ENCODE results near the gene AP4B1. TPM values are rescaled to one million over a fixed set of nuclear protein-coding genes. Genes with fewer than 3 reads are reported as not detected.

The AP4B1 gene
- total RNA-seq, 1 donor: 14.1 TPM

DNA sequence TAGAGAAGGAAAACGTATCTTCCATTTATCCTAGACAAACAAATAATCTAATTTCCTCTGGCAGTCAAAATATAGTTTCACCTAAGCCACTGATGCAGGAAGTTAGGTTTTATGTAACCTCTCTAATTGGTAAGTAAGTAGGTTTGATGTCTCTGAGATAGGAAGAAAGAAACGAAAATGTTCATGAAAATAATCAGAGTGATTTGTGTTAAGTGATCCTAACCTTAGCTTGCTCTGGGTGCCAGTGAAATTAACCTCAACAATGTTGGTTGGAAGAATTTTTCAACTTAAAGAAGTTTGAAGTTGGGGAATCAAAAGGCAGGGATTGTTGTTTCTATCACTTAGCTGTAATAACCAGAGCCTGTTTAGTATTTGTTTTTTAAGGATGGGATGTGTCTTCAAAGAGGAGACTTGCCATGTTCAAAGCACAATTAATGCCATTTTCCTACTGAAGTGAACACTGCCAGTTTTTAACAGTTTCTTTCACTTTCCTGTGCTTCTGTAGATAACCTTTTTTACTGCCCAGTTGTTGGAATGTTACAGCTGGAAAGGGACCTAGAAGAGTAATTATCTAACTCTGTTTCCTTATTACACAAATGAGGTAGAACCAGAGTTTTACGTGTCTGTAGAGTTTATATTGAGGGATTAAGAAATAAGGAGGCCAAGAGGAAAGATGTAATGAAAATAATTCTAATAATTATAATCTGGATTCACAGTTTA, 42.9 kb upstream of the AP4B1 start:
- no peak for DNase-seq (ENCODE audit: insufficient read length, low spot score, missing footprints)
- Histone ChIP-seq H4K20me1 (ENCODE audit: insufficient read depth, low read length) (no peaks in the 10 kb centered on the region), H3K79me2 (ENCODE audit: insufficient read depth, low read length) (peaks cover 83% of the 10 kb centered on the region), H3K4me2 (ENCODE audit: insufficient read depth, low read length) (peak overlapping the region; percentile 31), H3K27me3 (ENCODE audit: insufficient read depth, low read length) (no peaks in the 10 kb centered on the region), H2AFZ (ENCODE audit: low read length) (no peak overlapping the region), H3K27ac (ENCODE audit: low read depth, low read length) (no peak overlapping the region), H3K36me3 (ENCODE audit: insufficient read depth, low read length) (no peaks in the 10 kb centered on the region), H3K4me1 (ENCODE audit: insufficient read depth, low read length) (peaks cover 4% of the 10 kb centered on the region), H3K9me3 (ENCODE audit: low read depth, low read length) (no peaks in the 10 kb centered on the region), H3K4me3 (ENCODE audit: insufficient read depth, low read length) (no peak overlapping the region)
- TF ChIP-seq, protein P1, sequence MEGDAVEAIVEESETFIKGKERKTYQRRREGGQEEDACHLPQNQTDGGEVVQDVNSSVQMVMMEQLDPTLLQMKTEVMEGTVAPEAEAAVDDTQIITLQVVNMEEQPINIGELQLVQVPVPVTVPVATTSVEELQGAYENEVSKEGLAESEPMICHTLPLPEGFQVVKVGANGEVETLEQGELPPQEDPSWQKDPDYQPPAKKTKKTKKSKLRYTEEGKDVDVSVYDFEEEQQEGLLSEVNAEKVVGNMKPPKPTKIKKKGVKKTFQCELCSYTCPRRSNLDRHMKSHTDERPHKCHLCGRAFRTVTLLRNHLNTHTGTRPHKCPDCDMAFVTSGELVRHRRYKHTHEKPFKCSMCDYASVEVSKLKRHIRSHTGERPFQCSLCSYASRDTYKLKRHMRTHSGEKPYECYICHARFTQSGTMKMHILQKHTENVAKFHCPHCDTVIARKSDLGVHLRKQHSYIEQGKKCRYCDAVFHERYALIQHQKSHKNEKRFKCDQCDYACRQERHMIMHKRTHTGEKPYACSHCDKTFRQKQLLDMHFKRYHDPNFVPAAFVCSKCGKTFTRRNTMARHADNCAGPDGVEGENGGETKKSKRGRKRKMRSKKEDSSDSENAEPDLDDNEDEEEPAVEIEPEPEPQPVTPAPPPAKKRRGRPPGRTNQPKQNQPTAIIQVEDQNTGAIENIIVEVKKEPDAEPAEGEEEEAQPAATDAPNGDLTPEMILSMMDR (IDR thresholded peaks at IDR 0.05; ENCODE audit: extremely low read depth, low read depth, low read length): no peak

DNA sequence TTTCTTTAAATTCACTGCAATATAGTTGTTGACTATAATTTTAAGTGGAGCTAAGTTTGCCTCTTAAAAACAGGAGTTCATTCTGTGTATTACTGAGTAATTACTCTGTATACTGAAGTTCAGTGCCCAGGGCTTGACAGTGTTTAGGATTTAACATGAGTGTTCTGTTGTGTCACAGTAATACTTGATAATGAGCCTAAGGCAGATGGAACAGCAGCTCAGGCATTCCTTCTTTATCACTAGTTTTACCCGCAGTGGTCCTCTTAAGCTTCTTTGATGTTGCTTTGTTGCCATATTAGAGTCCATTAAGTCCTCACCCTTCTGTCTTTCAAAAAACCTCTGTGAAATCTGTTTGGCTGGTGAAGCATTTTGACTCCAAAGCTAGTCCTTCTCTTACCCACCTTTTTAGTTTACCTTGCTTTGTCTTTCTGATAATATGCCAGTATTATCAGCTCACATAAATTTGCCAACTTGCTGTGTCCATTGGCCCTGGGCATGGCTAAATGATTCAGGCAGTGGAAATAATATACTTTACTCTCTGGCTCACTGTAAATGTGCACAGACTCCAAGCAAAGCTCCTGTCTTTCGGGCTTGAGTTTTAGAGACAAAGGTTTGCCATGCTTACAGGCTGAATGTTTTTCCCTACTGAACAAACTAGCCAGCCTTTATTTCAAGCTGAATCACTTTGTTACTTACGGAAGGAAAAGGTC, 42.2 kb upstream of the AP4B1 start:
- H3K27ac ChIP-seq (ENCODE audit: low read depth, low read length): no peak overlapping the region
- TF ChIP-seq, protein P1 (IDR thresholded peaks at IDR 0.05; ENCODE audit: extremely low read depth, low read depth, low read length): no peak
- peaks cover 4% of the 10 kb centered on the region for H3K4me1 ChIP-seq (ENCODE audit: insufficient read depth, low read length)
- H4K20me1 ChIP-seq (ENCODE audit: insufficient read depth, low read length): no peaks in the 10 kb centered on the region
- peaks cover 82% of the 10 kb centered on the region for H3K79me2 ChIP-seq (ENCODE audit: insufficient read depth, low read length)
- H2AFZ ChIP-seq (ENCODE audit: low read length): no peak overlapping the region
- H3K27me3 ChIP-seq (ENCODE audit: insufficient read depth, low read length): no peaks in the 10 kb centered on the region
- no peaks in the 10 kb centered on the region for H3K9me3 ChIP-seq (ENCODE audit: low read depth, low read length)
- peak overlapping the region; percentile 31 for H3K4me2 ChIP-seq (ENCODE audit: insufficient read depth, low read length)
- no peaks in the 10 kb centered on the region for H3K36me3 ChIP-seq (ENCODE audit: insufficient read depth, low read length)
- no peak for DNase-seq (ENCODE audit: insufficient read length, low spot score, missing footprints)
- no peak overlapping the region for H3K4me3 ChIP-seq (ENCODE audit: insufficient read depth, low read length)

DNA sequence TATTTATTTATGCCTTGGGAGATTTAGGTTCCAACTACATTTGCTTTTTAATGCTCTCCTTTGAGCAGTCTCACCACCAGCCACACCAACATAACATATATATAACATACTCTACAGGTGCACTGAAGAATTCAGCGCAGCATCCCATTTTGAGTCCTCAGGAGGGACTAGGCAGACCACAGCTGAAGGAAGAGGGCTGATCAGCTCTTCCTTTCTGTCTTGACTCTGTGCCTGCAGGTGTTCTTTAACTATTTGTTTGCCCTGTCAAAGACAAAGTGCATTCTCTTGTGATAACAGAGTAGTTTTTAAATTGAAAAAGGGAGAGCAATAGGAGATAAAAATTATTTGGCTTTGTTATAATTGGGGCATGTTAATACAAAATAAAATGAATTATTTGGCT, 41.5 kb upstream of the AP4B1 start:
- H3K27me3 ChIP-seq (ENCODE audit: insufficient read depth, low read length): no peaks in the 10 kb centered on the region
- no peak overlapping the region for H3K27ac ChIP-seq (ENCODE audit: low read depth, low read length)
- no peak overlapping the region for H3K4me2 ChIP-seq (ENCODE audit: insufficient read depth, low read length)
- no peak overlapping the region for H3K4me3 ChIP-seq (ENCODE audit: insufficient read depth, low read length)
- TF ChIP-seq, protein P1 (IDR thresholded peaks at IDR 0.05; ENCODE audit: extremely low read depth, low read depth, low read length): no peak
- H3K4me1 ChIP-seq (ENCODE audit: insufficient read depth, low read length): peaks cover 4% of the 10 kb centered on the region
- peaks cover 3% of the 10 kb centered on the region for H3K36me3 ChIP-seq (ENCODE audit: insufficient read depth, low read length)
- H4K20me1 ChIP-seq (ENCODE audit: insufficient read depth, low read length): no peaks in the 10 kb centered on the region
- no peak for DNase-seq (ENCODE audit: insufficient read length, low spot score, missing footprints)
- H3K79me2 ChIP-seq (ENCODE audit: insufficient read depth, low read length): peaks cover 77% of the 10 kb centered on the region
- no peak overlapping the region for H2AFZ ChIP-seq (ENCODE audit: low read length)
- no peaks in the 10 kb centered on the region for H3K9me3 ChIP-seq (ENCODE audit: low read depth, low read length)

DNA sequence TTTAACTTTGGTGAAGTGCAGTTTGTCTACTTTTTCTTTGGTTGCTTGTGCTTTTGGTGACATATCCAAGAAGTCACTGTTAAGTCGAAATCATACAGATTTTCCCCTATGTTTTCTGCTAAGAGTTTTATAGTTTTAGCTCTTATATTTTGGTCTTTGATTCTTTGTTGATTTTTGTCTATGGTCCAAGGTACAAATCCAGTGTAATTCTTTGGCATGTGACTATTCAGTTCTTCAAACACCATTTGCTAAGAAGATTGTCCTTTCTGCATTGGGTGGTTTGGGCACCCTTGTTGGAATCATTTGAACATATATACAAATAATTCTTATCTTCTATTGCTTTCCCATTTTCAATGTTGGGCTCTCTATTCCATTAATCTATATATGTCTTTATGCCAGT, 40.7 kb upstream of the AP4B1 start:
- Histone ChIP-seq H3K27me3 (ENCODE audit: insufficient read depth, low read length) (no peaks in the 10 kb centered on the region), H3K79me2 (ENCODE audit: insufficient read depth, low read length) (peaks cover 77% of the 10 kb centered on the region), H3K27ac (ENCODE audit: low read depth, low read length) (no peak overlapping the region), H3K9me3 (ENCODE audit: low read depth, low read length) (no peaks in the 10 kb centered on the region), H3K4me1 (ENCODE audit: insufficient read depth, low read length) (peaks cover 4% of the 10 kb centered on the region), H4K20me1 (ENCODE audit: insufficient read depth, low read length) (peaks cover 5% of the 10 kb centered on the region), H3K36me3 (ENCODE audit: insufficient read depth, low read length) (peaks cover 11% of the 10 kb centered on the region), H3K4me3 (ENCODE audit: insufficient read depth, low read length) (no peak overlapping the region), H3K4me2 (ENCODE audit: insufficient read depth, low read length) (no peak overlapping the region), H2AFZ (ENCODE audit: low read length) (no peak overlapping the region)
- DNase-seq (ENCODE audit: insufficient read length, low spot score, missing footprints): no peak
- TF ChIP-seq, protein P1 (IDR thresholded peaks at IDR 0.05; ENCODE audit: extremely low read depth, low read depth, low read length): no peak

All from osteoblast (primary cell).